Neural progenitor cell (in vitro differentiated cells): Measurements from ENCODE around the gene ZNF521. TPM values are rescaled to one million over a fixed set of nuclear protein-coding genes. Genes with fewer than 3 reads are reported as not detected.
A peak's percentile ranks its signal among the peaks of the same experiment; 100 is the strongest.

Experiments used
- DNase-seq: peaks from one replicate; pipeline ENCODE4 v3.0.0-alpha.2; 2016; ENCODE audit warnings: low spot score
- H2AFZ ChIP-seq: fragments of 200-600 bp; sonication (generic); replicated peaks from 2 replicates; pipeline ENCODE4 v1.6.1; 2016; ENCODE audit warnings: antibody characterized with exemption
- H3F3A ChIP-seq: fragments of 200-600 bp; sonication (generic); 2 replicates; pipeline ENCODE4 v1.6.1; 2016; ENCODE audit warnings: antibody characterized with exemption, low read depth
- H3K27ac ChIP-seq: fragments of 200-600 bp; sonication (generic); 2 replicates; pipeline ENCODE4 v1.5.1; 2016; ENCODE audit warnings: mild to moderate bottlenecking
- H3K27me3 ChIP-seq: fragments of 200-600 bp; sonication (generic); 2 replicates; pipeline ENCODE4 v1.6.1; 2016; ENCODE audit warnings: mild to moderate bottlenecking, moderate library complexity
- H3K36me3 ChIP-seq: fragments of 200-600 bp; sonication (generic); 2 replicates; pipeline ENCODE4 v1.5.1; 2016
- H3K4me1 ChIP-seq: fragments of 200-600 bp; sonication (generic); 2 replicates; pipeline ENCODE4 v1.6.1; 2016; ENCODE audit warnings: mixed run types
- H3K4me2 ChIP-seq: fragments of 200-600 bp; sonication (generic); 2 replicates; pipeline ENCODE4 v1.6.1; 2016
- H3K4me3 ChIP-seq: fragments of 200-600 bp; sonication (generic); 2 replicates; pipeline ENCODE4 v1.5.1; 2016
- H3K79me2 ChIP-seq: fragments of 200-600 bp; sonication (generic); 2 replicates; pipeline ENCODE4 v1.6.1; 2016; ENCODE audit warnings: low read depth
- H3K9ac ChIP-seq: fragments of 200-600 bp; sonication (generic); 2 replicates; pipeline ENCODE4 v1.6.1; 2016
- H3K9me3 ChIP-seq: fragments of 200-600 bp; sonication (generic); 2 replicates; pipeline ENCODE4 v1.5.1; 2016; ENCODE audit warnings: low read depth
- H4K20me1 ChIP-seq: fragments of 200-600 bp; sonication (generic); 2 replicates; pipeline ENCODE4 v1.6.1; 2016; ENCODE audit warnings: low read depth
- H3K27ac Mint-ChIP-seq: 3 replicates; pipeline ENCODE4 v1.8.0; 2021; ENCODE audit warnings: mixed read lengths
- H3K27me3 Mint-ChIP-seq: 2 replicates; pipeline ENCODE4 v1.8.0; 2022; ENCODE audit warnings: low read depth, mild to moderate bottlenecking, inconsistent platforms, moderate library complexity, mixed read lengths; ENCODE audit not compliant: insufficient read depth
- H3K36me3 Mint-ChIP-seq: 3 replicates; pipeline ENCODE4 v1.8.0; 2021; ENCODE audit warnings: mixed read lengths
- H3K4me1 Mint-ChIP-seq: 3 replicates; pipeline ENCODE4 v1.8.0; 2021; ENCODE audit warnings: mixed read lengths
- H3K4me3 Mint-ChIP-seq: 3 replicates; pipeline ENCODE4 v1.8.0; 2021; ENCODE audit warnings: mild to moderate bottlenecking, moderate library complexity, mixed read lengths
- H3K9me3 Mint-ChIP-seq: 3 replicates; pipeline ENCODE4 v1.8.0; 2020; ENCODE audit warnings: mixed read lengths
- EZH2 ChIP-seq: fragments of 200-600 bp; sonication (generic); IDR thresholded peaks from 2 replicates; pipeline ENCODE4 v1.6.1; 2017; ENCODE audit warnings: antibody characterized with exemption, mild to moderate bottlenecking, moderate library complexity
- EZH2phosphoT487 ChIP-seq: fragments of 200-600 bp; sonication (generic); IDR thresholded peaks from 2 replicates; pipeline ENCODE4 v1.6.1; 2017; ENCODE audit warnings: antibody characterized with exemption
- total RNA-seq: library from RNA; depleted of rRNA; stranded (reverse); fragments of >200 nt; gene quantifications from 2 replicates; pipeline ENCODE4 v1.2.3, GENCODE V29; 2015; ENCODE audit warnings: low replicate concordance
- TF ChIP-seq, protein P1 (sequence below): fragments of 200-600 bp; sonication (generic); IDR thresholded peaks from 2 replicates; pipeline ENCODE4 v1.5.1; 2017; ENCODE audit warnings: antibody characterized with exemption, mild to moderate bottlenecking

The ZNF521 gene
- total RNA-seq, 1 donor from 2014 or later, result 136 TPM

DNA sequence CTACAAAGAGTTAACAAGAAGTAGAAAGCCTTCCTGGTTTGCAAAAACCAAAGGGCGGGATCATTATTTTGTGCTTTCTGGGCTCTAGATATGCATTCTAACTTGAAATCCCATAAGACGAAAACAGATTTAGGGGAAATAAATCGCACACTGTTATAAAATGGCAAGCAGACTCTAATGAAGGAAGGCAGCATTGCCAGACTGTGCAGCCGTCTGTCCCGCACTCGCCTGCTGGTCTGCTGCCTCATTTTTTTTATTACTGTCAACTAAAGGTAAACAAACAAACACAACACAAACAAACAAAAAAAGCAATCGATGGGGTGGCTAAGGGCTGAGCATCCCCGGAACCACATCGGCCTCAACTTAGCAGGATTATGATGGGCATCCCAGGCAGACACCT lies 24.4 kb downstream of the ZNF521 start:
- no peak overlapping the region for H3K4me3 Mint-ChIP-seq
- no peak overlapping the region for H3K9ac ChIP-seq
- H3K4me1 ChIP-seq, result peaks cover 55% of the 10 kb centered on the region
- H3K4me2 ChIP-seq, result no peak overlapping the region
- peak overlapping the region; percentile 27 for H3K27ac Mint-ChIP-seq
- no peak for DNase-seq
- H3K27me3 ChIP-seq, result no peaks in the 10 kb centered on the region
- H3F3A ChIP-seq, result peaks cover 7% of the 10 kb centered on the region
- peaks cover 34% of the 10 kb centered on the region for H3K36me3 Mint-ChIP-seq
- H3K79me2 ChIP-seq, result peaks cover 100% of the 10 kb centered on the region
- H3K9me3 ChIP-seq, result no peaks in the 10 kb centered on the region
- peaks cover 72% of the 10 kb centered on the region for H3K4me1 Mint-ChIP-seq
- no peaks in the 10 kb centered on the region for H3K27me3 Mint-ChIP-seq
- peaks cover 6% of the 10 kb centered on the region for H3K36me3 ChIP-seq
- no peaks in the 10 kb centered on the region for H3K9me3 Mint-ChIP-seq
- H3K4me3 ChIP-seq, result no peak overlapping the region
- no peak overlapping the region for H2AFZ ChIP-seq
- peaks cover 100% of the 10 kb centered on the region for H4K20me1 ChIP-seq
- TF ChIP-seq, protein P1, sequence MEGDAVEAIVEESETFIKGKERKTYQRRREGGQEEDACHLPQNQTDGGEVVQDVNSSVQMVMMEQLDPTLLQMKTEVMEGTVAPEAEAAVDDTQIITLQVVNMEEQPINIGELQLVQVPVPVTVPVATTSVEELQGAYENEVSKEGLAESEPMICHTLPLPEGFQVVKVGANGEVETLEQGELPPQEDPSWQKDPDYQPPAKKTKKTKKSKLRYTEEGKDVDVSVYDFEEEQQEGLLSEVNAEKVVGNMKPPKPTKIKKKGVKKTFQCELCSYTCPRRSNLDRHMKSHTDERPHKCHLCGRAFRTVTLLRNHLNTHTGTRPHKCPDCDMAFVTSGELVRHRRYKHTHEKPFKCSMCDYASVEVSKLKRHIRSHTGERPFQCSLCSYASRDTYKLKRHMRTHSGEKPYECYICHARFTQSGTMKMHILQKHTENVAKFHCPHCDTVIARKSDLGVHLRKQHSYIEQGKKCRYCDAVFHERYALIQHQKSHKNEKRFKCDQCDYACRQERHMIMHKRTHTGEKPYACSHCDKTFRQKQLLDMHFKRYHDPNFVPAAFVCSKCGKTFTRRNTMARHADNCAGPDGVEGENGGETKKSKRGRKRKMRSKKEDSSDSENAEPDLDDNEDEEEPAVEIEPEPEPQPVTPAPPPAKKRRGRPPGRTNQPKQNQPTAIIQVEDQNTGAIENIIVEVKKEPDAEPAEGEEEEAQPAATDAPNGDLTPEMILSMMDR, result no peak
- TF ChIP-seq EZH2 (no peak), EZH2phosphoT487 (no peak)
- H3K27ac ChIP-seq, result no peak overlapping the region

DNA sequence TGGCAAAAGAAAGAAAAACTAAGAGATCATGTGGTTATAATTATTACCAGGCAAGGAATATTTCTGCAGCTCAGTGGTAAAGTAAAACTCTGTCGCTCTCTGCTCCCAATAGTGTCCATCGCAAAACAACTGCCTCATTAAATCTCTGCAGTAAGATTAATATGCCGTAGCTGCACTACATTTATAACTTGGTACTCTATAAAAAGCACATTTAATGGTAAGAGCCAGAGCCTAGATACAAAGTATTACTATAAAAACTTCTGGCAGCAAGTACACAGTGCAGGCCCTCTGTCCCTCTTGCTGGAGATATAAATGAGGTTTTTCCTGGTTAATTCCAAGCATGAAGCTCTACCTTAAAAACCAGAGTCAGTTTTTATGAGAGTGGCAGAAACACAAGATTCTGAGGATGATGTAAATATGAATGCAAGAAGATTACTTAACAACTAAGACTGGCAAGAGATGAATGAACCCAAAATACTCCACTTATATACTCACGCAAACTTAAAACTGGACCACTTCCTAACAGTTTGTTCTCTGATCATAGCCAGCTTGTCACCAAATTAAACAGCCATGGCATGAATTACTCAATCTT lies 25.5 kb downstream of the ZNF521 start:
- H3K4me2 ChIP-seq, result peak overlapping the region; percentile 6
- no peaks in the 10 kb centered on the region for H3K9me3 ChIP-seq
- no peak overlapping the region for H2AFZ ChIP-seq
- H3K79me2 ChIP-seq, result peaks cover 100% of the 10 kb centered on the region
- H3K27ac Mint-ChIP-seq, result peak overlapping the region; percentile 43
- no peak overlapping the region for H3K9ac ChIP-seq
- peaks cover 75% of the 10 kb centered on the region for H3K4me1 Mint-ChIP-seq
- H3K4me3 ChIP-seq, result no peak overlapping the region
- H3F3A ChIP-seq, result peaks cover 7% of the 10 kb centered on the region
- peaks cover 45% of the 10 kb centered on the region for H3K4me1 ChIP-seq
- TF ChIP-seq, protein P1, result no peak
- TF ChIP-seq EZH2phosphoT487, result no peak
- no peak for TF ChIP-seq EZH2
- no peak overlapping the region for H3K27ac ChIP-seq
- no peaks in the 10 kb centered on the region for H3K9me3 Mint-ChIP-seq
- DNase-seq, result no peak
- H3K27me3 ChIP-seq, result no peaks in the 10 kb centered on the region
- peaks cover 41% of the 10 kb centered on the region for H3K36me3 Mint-ChIP-seq
- H3K27me3 Mint-ChIP-seq, result no peaks in the 10 kb centered on the region
- H4K20me1 ChIP-seq, result peaks cover 100% of the 10 kb centered on the region
- H3K36me3 ChIP-seq, result peaks cover 7% of the 10 kb centered on the region
- no peak overlapping the region for H3K4me3 Mint-ChIP-seq

DNA sequence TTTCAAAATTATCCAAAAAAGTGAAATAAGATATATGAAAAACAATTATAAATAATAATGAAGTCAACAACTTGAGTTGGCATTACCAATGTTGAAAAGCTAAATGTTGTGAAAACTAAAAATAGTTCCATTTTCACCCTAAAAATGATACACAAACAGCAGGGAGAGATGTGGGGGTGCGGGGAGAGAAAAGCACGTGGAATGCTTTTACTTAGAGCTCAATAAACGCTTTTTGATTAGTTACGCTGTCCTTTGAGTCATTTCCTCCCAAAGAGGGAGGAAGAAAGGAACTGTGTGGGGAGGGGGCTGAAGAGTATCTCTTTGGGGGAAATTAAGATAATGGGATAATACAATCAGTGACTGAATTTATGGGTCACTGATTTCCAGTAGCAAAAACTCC lies 29.2 kb downstream of the ZNF521 start:
- Mint-ChIP-seq H3K27ac (peak overlapping the region; percentile 11), H3K36me3 (peaks cover 52% of the 10 kb centered on the region), H3K9me3 (peaks cover 4% of the 10 kb centered on the region), H3K27me3 (no peaks in the 10 kb centered on the region), H3K4me3 (peak overlapping the region; percentile 1), H3K4me1 (peaks cover 55% of the 10 kb centered on the region)
- Histone ChIP-seq H3K4me2 (no peak overlapping the region), H3K9ac (no peak overlapping the region), H3K27ac (peak overlapping the region; percentile 33), H3K4me1 (peaks cover 33% of the 10 kb centered on the region), H2AFZ (no peak overlapping the region), H3K9me3 (no peaks in the 10 kb centered on the region), H4K20me1 (peaks cover 100% of the 10 kb centered on the region), H3K27me3 (no peaks in the 10 kb centered on the region), H3K79me2 (peaks cover 100% of the 10 kb centered on the region), H3K36me3 (peaks cover 39% of the 10 kb centered on the region), H3F3A (peaks cover 10% of the 10 kb centered on the region), H3K4me3 (no peak overlapping the region)
- TF ChIP-seq, protein P1, result no peak
- no peak for TF ChIP-seq EZH2
- TF ChIP-seq EZH2phosphoT487, result no peak
- no peak for DNase-seq
